ENCODE measurements around the gene UST.

DNA sequence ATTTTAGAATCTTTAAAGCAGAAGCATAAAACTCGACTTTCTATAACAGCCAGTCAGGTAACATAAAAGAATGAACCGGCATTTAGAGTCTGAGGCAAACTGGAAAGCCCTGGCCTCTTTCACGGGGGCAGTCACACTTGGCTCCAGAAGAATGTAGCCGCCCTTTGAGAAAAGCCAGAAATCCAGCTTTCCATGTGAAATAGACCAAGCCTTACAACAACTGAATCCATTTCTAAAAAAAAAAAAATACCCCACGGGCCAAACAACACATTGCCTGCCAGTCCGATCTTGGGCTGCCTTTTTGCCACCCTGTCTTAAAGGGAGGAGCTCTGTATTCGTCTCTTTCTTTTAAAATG lies 317.8 kb downstream of the UST start:
- no peak for TF ChIP-seq POLR2AphosphoS5 (IDR thresholded peaks at IDR 0.05)
- TF ChIP-seq, protein P1, sequence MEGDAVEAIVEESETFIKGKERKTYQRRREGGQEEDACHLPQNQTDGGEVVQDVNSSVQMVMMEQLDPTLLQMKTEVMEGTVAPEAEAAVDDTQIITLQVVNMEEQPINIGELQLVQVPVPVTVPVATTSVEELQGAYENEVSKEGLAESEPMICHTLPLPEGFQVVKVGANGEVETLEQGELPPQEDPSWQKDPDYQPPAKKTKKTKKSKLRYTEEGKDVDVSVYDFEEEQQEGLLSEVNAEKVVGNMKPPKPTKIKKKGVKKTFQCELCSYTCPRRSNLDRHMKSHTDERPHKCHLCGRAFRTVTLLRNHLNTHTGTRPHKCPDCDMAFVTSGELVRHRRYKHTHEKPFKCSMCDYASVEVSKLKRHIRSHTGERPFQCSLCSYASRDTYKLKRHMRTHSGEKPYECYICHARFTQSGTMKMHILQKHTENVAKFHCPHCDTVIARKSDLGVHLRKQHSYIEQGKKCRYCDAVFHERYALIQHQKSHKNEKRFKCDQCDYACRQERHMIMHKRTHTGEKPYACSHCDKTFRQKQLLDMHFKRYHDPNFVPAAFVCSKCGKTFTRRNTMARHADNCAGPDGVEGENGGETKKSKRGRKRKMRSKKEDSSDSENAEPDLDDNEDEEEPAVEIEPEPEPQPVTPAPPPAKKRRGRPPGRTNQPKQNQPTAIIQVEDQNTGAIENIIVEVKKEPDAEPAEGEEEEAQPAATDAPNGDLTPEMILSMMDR (IDR thresholded peaks at IDR 0.05): no peak
- no peak for TF ChIP-seq EP300 (IDR thresholded peaks at IDR 0.05; ENCODE audit: low read depth)
